Measurements from ENCODE around the gene ACOT13.
A peak's percentile ranks its signal among the peaks of the same experiment; 100 is the strongest.
"Not testable (repeated sequence)": the region's sequence is repeated elsewhere in the genome, so short reads cannot be mapped to it uniquely, and the experiment has no call there.

The ACOT13 gene

DNA sequence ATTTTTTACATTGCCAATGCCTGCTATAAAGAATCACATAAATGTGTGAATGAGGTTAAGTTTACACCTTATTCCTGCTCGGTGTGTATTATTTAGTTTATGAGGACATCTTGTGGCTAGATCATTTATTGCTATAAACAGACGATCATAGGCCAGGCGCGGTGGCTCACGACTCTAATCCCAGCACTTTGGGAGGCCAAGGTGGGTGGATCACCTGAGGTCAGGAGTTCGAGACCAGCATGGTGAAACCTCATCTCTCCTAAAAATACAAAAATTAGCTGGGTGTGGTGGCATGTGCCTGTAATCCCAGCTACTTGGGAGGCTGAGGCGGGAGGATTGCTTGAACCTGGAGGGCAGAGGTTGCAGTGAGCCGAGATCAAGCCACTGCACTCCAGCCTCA lies 28.8 kb downstream of the ACOT13 start:
- H3K27ac Mint-ChIP-seq, H3K27me3 Mint-ChIP-seq, H3K9me3 Mint-ChIP-seq, H3K4me3 Mint-ChIP-seq: not testable (repeated sequence)
- peak; percentile 19 to 36 for DNase-seq
- H3K4me1 Mint-ChIP-seq: peaks cover 34% of the 10 kb centered on the region
- peak; percentile 86 for ATAC-seq

DNA sequence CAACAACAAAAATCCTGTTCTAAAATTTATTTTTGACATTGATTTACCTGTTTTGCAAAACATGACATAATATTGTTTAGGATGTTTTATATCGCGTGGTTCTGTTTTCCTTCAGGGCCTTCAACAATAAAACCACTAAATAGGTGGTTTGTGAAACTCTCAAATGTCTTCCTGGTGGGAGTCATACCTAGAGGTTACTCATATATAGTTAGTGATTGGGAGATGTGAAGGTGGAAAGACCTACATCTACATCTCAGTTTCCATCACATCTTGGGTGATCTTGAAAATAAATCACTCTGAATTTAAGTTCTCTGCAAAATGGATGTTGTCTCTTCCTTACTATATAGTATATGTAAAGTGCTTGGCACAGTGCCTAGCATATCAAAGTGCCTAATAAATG lies 29.2 kb downstream of the ACOT13 start:
- ATAC-seq (no peak), DNase-seq (no peak)
- Mint-ChIP-seq H3K4me3 (no peak overlapping the region), H3K27ac (no peak overlapping the region), H3K9me3 (no peaks in the 10 kb centered on the region), H3K27me3 (no peaks in the 10 kb centered on the region), H3K4me1 (peaks cover 37% of the 10 kb centered on the region)

DNA sequence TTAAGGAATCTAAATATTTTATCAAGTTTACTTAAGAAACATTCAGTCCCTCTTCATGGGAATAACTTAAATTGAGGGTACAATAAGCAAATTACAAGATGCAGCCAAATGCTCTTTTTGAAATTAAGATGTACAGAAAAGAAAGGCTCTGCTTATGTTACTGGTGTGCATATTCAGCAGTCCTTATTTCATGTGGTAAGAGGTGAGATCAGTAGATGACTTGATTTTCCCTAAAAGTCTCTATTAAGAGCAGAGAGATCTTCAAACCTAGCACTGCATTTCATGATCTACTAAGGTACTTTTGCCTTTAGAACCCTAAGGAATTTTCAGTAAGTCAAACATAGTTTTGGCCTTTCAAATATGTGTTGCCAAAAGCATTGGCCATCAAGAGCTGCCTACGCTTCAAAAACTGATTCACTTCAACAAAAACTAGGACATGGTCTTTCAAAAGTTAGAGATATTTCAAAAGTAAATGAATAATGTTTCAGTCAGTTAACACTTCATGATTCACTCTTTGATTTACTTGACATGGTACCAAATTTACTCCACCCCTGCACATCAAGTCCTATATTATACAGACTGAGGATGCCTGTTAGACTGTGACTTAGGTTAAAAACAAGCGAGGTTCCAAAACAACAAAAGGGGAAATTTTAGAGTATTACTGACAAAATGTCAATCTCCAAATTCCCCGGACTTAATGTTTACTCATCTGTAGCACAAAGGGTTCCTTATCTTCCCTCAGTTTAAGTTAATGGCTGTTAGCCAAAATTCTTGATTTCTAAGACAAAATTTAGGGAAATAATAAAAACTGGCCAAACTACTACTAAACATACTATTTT lies 32.9 kb downstream of the ACOT13 start:
- peaks cover 41% of the 10 kb centered on the region for H3K4me1 Mint-ChIP-seq
- no peak overlapping the region for H3K4me3 Mint-ChIP-seq
- no peaks in the 10 kb centered on the region for H3K27me3 Mint-ChIP-seq
- no peak overlapping the region for H3K27ac Mint-ChIP-seq
- H3K9me3 Mint-ChIP-seq: no peaks in the 10 kb centered on the region
- DNase-seq (no peak), ATAC-seq (peak; percentile 47)

DNA sequence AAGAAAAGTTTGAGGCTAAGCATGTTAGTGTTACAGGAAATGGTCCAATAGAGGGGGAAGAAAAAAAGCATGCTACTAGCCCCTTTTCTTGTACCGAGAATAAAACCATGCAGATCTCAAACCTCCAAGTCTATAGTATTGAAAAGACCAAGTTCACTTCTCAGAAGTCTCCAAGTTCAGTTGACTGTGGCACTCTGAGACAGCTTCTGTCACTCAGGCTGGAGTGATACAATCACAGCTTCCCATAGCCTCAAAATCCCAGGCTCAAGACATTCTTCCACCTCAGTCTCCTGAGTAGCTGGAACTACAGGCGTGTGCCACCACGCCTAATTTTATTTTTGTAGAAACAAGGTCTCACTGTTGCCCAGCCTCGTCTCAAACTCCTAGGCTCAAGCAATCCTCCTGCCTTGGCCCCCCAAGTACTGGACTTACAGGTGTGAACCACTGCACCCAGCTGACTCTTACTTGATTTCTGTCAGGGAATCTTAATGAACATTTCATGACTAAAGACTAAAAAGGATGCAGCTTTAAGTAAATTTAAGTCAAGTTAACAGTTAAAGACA lies 35.9 kb downstream of the ACOT13 start:
- ATAC-seq (no peak), DNase-seq (no peak)
- Mint-ChIP-seq H3K4me1 (peaks cover 32% of the 10 kb centered on the region), H3K27ac (peak overlapping the region in 1 of 2 donors; percentile 69), H3K9me3 (no peaks in the 10 kb centered on the region), H3K27me3 (no peaks in the 10 kb centered on the region), H3K4me3 (no peak overlapping the region)

DNA sequence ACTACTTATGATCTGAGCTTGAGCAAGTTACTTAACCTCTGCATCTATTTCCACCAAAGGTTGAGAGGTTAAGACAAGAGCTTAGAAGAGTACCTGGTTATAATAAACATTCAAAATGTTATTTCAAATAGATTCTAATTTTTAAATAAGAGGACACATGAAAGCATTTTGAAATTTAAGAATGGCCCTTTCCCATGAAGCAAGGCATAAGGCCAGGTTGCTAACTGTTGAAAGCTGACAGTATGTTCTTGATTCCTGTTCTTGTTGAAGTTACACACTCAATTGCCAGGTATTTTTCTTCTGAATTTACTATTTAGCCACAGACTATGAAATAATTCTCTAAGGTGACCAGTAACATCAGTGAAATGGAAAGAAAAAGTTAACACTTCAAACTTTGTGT lies 37.6 kb downstream of the ACOT13 start:
- H3K4me1 Mint-ChIP-seq: peaks cover 32% of the 10 kb centered on the region
- H3K27me3 Mint-ChIP-seq: no peaks in the 10 kb centered on the region
- DNase-seq (no peak), ATAC-seq (no peak)
- no peak overlapping the region for H3K27ac Mint-ChIP-seq
- no peaks in the 10 kb centered on the region for H3K9me3 Mint-ChIP-seq
- H3K4me3 Mint-ChIP-seq: no peak overlapping the region

DNA sequence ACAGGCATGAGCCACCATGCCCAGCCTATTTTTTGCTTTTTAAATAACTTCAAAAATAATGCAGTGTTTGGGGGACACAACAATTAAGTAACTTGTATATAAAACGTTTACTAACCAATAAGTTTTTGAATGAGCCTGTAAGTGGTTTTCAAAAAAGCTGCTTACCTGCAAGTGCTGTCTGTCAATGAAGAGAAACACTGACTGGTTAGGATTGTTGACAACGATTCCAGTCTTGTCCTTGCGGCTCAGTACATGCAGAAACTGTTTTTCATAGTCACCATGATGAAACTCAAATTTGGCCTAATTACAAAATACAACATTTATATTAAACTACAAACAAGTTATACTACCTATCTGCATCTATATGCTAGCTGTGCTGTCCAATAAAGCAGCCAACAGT lies 41.7 kb downstream of the ACOT13 start:
- no peaks in the 10 kb centered on the region for H3K27me3 Mint-ChIP-seq
- ATAC-seq (no peak), DNase-seq (no peak)
- no peaks in the 10 kb centered on the region for H3K9me3 Mint-ChIP-seq
- H3K4me1 Mint-ChIP-seq: peaks cover 37% of the 10 kb centered on the region
- H3K4me3 Mint-ChIP-seq: no peak overlapping the region
- H3K27ac Mint-ChIP-seq: no peak overlapping the region

DNA sequence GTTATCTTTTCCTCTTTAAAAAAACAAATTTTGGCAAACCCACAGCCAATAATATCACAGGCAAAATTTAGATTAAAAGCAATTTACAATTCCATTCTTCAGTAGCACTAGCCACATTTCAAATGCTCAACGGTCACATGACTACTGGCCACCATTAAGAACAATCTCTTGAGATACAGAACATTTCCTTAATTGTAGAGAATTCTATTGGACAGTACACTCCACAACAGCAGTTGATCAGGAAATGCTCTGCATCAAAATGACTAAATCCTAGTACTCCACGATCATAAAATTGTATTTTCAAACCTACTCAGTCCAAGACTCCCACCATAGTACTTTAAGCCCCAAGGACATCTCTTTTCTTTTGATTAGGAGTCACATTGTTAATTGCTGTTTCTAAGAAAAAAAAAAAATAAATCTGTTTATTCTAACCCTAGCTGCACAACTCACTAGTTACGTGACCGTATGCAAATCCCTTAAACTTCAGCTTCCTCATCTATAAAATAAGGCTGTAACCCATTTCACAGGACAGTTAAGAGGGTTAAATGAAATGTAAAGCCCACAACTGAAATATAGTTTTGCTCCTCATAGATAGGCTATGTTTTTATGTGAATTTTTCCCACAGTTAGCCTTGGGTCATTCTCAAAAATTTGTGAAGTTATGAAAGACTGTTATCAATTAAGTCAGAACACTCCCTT lies 42.3 kb downstream of the ACOT13 start:
- Mint-ChIP-seq H3K9me3 (no peaks in the 10 kb centered on the region), H3K27ac (peak overlapping the region in 1 of 2 donors; percentile 46), H3K4me3 (no peak overlapping the region), H3K4me1 (peaks cover 37% of the 10 kb centered on the region), H3K27me3 (no peaks in the 10 kb centered on the region)
- ATAC-seq (no peak), DNase-seq (no peak)

DNA sequence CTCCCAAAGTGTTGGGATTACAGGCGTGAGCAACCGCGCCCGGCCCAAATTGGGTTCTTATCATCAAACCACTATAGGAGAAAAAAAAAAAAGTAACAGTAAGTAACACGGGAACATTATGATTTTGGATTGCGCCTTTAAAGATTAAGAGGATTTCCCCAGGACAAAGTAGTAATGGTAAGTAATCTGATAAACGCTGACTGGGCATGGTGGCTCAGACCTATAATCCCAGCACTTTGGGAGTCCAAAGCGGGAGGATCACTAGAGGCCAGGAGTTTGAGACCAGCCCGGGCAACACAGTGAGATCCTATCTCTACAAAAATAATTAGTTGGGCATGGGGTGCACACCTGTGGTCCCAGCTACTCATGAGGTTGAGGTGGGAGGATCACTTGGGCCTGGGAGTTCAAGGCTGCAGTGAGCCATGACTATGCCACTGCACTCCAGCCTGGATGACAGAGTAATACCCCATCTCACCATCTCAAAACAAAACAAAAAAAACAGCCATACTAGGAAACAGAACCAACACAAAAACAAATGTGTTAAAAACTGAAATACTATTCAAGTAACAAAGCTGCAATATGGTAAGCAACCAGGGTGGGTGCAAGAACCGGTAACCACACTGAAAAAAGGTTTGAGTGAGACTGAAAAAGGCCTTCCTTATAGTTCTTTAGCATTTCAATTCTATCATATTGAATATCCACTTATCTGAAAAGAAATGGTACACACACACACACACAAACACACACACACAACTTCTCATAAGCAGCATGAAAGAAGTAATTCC lies 43.8 kb downstream of the ACOT13 start:
- ATAC-seq (no peak), DNase-seq (no peak)
- peak overlapping the region in 1 of 2 donors; percentile 29 for H3K27ac Mint-ChIP-seq
- no peak overlapping the region for H3K4me3 Mint-ChIP-seq
- no peaks in the 10 kb centered on the region for H3K9me3 Mint-ChIP-seq
- H3K27me3 Mint-ChIP-seq: no peaks in the 10 kb centered on the region
- H3K4me1 Mint-ChIP-seq: peaks cover 42% of the 10 kb centered on the region

DNA sequence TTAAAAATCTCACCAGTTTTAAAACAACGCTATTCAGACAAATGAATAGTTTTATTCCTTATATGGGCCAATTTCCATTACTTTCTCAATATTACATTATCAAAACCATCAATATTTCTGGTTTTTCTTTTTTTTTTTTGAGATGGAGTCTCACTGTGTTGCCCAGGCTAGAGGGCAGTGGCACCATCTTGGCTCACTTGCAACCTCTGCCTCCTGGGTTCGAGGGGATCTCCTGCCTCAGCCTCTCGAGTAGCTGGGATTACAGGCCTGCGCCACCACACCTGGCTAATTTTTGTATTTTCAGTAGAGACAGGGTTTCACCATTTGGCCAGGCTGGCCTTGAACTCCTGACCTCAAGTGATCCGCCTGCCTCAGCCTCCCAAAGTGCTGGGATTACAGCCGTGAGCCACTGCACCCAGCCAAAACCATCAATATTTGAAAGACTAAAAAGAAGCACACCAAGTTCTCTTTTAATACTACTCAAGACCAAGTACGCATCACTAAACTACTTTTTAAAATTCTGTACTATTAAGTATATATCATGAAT lies 49.8 kb downstream of the ACOT13 start:
- H3K27me3 Mint-ChIP-seq, DNase-seq, H3K27ac Mint-ChIP-seq, ATAC-seq, H3K9me3 Mint-ChIP-seq: not testable (repeated sequence)
- Mint-ChIP-seq H3K4me1 (peaks cover 61% of the 10 kb centered on the region), H3K4me3 (peak overlapping the region; percentile 54 to 98)

DNA sequence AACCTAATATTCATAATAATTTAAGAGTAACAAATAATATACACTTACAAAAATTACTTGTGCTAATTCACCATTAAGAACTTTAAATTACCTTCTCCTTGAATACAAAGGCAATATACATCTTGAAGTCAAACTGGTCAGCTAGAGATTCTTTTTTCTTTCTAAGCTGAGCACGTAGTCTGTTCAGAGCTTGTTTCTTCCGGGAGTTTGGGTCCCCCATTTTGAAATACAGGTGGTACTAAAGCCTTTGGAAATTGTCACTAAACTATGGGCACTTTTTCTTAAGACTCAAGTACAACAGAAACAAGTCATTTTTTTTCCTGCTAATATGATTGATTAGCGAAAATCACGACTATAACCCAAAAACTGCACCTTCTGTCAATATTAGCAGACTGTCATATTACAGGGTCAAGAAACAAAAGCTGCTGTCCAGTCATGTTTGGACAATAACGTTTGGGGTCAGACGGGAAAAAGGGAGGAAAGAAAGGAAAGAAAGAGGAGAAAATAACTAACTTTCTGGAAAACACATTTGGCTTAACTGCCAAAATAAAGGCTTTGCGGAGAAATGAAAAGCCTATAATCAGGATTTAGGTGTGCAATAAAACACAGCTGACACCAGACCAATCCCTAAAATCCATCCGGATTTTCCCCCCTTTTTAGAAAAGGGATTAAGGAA lies 51.7 kb downstream of the ACOT13 start:
- H3K9me3 Mint-ChIP-seq: no peaks in the 10 kb centered on the region
- H3K4me1 Mint-ChIP-seq: peaks cover 52% of the 10 kb centered on the region
- H3K27ac Mint-ChIP-seq: peak overlapping the region; percentile 94 to 100
- peak overlapping the region; percentile 98 to 100 for H3K4me3 Mint-ChIP-seq
- no peaks in the 10 kb centered on the region for H3K27me3 Mint-ChIP-seq
- ATAC-seq: no peak
- no peak for DNase-seq

DNA sequence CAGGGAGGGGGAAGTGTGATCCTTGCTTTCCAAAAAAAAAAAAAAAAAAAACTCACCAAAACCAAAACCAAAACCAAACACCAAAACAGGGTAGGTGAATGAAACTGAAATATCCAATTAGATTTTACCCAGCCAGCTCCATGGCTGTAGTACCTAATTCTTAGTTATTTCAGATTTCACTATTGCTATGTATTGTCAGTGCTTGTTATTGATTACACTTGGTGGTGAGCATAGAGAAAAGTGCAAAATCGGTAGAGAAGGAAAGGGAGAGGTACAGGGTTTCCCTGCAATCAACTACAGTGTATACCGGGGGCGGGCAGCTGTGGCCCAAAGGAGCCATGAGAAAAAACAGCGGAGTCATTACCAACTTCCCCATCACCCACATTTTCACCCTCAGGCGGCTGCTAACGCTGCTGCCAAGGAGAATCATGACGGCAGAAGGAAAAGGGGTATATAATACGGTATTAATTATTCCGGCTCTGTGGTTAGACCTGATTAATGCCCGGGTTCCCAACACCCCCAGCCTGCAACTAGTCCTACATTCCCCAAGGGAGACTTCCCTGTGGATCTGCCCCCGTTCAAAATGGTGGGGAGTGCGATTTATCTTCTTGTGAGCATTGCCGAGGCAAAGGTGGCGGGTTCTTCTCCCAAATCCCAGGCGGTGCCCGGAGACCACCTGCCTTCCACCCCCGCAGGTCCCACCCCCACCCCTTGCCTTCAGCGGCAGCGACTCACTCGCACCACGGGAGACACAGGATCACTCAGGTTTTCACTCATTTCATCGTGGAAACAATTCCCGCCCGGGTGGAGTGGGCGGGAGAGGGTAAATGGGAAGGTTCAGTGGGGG lies 52.5 kb downstream of the ACOT13 start, which contains the start of gene C6orf62:
Gene C6orf62 (minus strand): TSS at position 30 of the 847 bp plus-strand sequence. CDS start 486 bp downstream, outside the sequence.
- ATAC-seq (peak; percentile 36), DNase-seq (peak; percentile 60 to 74)
- Mint-ChIP-seq H3K27me3 (no peaks in the 10 kb centered on the region), H3K9me3 (no peaks in the 10 kb centered on the region), H3K4me1 (peaks cover 47% of the 10 kb centered on the region), H3K27ac (peak within 1 kb of the TSS; percentile 100), H3K4me3 (peak within 1 kb of the TSS; percentile 98 to 100)

DNA sequence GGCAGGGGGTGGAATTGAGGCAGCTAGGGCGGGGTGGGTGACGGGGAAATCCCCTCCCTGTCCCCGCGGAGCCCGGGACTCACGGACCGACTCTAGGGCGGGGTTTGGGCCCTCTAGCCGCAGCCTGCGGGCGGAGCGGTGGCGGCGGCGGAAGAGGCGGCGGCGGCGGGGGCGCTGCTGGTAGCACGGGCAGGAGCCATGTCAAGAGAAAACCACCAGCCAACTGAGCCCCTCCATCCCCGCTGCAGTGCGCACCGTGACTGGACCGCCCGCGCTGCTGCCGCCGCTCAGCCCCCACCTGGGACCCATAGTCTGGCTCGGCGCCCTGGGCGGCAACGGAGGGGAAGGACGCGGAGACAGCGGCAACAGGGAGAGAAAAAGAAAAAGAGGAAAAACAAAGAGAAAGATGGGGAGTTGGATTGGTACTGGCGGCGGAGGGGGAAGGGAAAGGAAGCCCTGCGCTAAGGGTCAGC lies 53.3 kb downstream of the ACOT13 start:
- Mint-ChIP-seq H3K4me1 (peaks cover 41% of the 10 kb centered on the region), H3K27me3 (no peaks in the 10 kb centered on the region), H3K27ac (peak overlapping the region; percentile 100), H3K9me3 (no peaks in the 10 kb centered on the region), H3K4me3 (peak overlapping the region; percentile 98 to 100)
- DNase-seq (peak; percentile 77 to 80), ATAC-seq (peak; percentile 24)

DNA sequence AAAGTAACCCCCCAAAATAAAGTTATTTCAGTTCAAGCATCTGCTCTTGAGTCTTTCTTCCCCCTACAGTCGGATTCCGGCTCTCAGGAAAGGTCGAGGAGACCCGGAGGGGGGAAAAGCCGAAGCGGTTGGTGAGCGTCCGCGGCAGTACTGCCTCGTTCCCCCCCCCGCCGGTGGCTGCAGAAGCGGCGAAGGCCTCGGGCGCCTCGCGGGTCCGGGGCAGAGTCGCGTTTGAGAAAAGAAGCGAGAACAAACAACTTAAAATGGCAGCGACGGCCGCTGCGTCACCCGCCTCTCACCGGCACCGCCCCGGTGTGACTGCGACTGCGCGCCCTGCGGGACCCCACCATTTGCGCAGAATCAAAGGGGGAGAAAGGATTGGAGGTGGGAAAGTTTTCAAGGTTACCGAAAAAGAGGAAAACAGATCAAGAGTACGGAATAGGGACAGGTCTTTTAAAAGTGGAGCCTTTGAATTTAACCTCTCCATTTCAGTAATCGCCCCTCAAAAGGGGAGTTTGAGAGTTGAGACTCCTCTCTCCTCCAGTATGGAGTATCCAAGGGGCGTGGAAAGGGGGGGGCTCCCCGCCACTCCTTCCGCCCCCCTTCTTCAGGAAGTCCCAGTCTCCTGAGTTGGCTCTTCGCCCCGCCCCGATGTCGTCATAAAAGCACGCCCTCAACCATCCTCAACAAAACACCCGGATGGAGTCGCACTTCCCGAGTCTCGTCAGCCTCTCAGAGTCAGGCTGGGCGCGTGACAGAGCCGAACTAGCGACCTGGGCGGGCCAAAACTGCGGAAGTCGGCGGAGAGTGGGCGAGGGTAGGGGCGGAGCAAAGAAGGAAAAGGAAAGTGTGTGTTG lies 54.0 kb downstream of the ACOT13 start:
- peak overlapping the region; percentile 100 for H3K27ac Mint-ChIP-seq
- peak; percentile 99 to 100 for DNase-seq
- H3K4me1 Mint-ChIP-seq: peaks cover 34% of the 10 kb centered on the region
- peak overlapping the region; percentile 98 to 100 for H3K4me3 Mint-ChIP-seq
- H3K9me3 Mint-ChIP-seq: no peaks in the 10 kb centered on the region
- ATAC-seq: peak; percentile 93
- H3K27me3 Mint-ChIP-seq: no peaks in the 10 kb centered on the region

All from stimulated activated naive CD8-positive, alpha-beta T cell treated with anti-CD3 and anti-CD28 coated beads, Interleukin-15, amount 100 ng/mL, for 72 hours (primary cell).